SK-N-SH (cell line): ENCODE results near the gene TCHH.

Experiments used
- POLR2AphosphoS5 ChIP-seq: IDR thresholded peaks from 2 replicates; pipeline ENCODE4 v1.6.1; 2012; ENCODE audit warnings: low read depth, low read length
- TF ChIP-seq, protein P1 (sequence below): fragments of 200-600 bp; sonication (generic); IDR thresholded peaks from 2 replicates; pipeline ENCODE4 v1.6.1; 2017; ENCODE audit warnings: antibody characterized with exemption, mild to moderate bottlenecking, moderate library complexity

DNA sequence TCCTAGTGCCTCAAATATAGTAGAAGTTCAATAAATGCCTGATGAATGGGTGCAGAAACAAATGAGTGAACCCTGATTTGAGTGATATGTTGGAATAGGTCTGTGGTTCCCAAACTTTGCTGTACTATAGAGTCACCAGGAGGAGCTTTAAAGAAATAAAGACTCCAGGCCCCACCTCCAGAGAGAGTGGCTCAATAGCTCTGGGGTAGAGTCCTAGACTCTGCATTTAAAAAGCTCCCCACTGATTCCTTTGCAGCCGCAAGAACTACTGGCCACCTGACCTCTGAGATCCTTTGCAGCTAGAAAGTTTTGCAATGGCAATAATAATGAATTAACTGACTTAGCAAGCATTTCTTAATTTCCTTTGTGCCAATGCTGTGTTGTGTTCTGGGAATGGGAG lies 47.3 kb downstream of the TCHH start:
- TF ChIP-seq, protein P1, sequence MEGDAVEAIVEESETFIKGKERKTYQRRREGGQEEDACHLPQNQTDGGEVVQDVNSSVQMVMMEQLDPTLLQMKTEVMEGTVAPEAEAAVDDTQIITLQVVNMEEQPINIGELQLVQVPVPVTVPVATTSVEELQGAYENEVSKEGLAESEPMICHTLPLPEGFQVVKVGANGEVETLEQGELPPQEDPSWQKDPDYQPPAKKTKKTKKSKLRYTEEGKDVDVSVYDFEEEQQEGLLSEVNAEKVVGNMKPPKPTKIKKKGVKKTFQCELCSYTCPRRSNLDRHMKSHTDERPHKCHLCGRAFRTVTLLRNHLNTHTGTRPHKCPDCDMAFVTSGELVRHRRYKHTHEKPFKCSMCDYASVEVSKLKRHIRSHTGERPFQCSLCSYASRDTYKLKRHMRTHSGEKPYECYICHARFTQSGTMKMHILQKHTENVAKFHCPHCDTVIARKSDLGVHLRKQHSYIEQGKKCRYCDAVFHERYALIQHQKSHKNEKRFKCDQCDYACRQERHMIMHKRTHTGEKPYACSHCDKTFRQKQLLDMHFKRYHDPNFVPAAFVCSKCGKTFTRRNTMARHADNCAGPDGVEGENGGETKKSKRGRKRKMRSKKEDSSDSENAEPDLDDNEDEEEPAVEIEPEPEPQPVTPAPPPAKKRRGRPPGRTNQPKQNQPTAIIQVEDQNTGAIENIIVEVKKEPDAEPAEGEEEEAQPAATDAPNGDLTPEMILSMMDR: no peak
- TF ChIP-seq POLR2AphosphoS5: no peak
